Tibial nerve (tissue), 3 donors: ENCODE results near the gene SMG6.

Experiments
- POLR2A ChIP-seq, 2 donors: fragments of 450-650 bp; IDR thresholded peaks; one replicate each; pipeline ENCODE4 v1.6.1; 2017; ENCODE audit warnings: antibody characterized with exemption in 2 of 2, mild to moderate bottlenecking in 2 of 2, moderate library complexity in 2 of 2
- TF ChIP-seq, protein P1 (sequence below), 5 experiments: fragments of 200-600 bp in 3 of 5; fragments of 450-650 bp in 2 of 5; sonication (generic) in 3 of 5; IDR thresholded peaks; one replicate each; pipeline ENCODE4 v1.5.1; 2016 to 2019; ENCODE audit warnings: antibody characterized with exemption in 5 of 5, mild to moderate bottlenecking in 3 of 5, moderate library complexity in 2 of 5

DNA sequence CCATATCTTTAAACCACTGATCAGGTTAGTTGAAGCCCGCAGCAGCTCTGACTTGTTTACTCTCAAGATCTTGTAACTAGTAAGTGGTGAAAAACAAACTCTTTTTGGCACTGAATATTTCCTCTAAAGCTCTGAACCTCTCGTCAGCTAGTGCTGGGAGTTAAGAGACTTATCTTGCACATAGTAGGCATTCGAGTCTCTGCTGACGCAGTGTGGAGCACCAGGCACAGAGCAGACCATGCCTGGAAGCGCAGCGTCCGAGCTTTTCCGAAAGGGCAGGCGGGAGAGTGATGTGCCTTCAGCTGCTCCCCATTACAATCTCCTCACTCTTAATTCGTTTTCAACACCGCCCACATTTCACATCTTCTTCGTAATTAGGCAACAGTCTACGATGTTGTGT lies 63.0 kb downstream of the SMG6 start:
- TF ChIP-seq, protein P1, sequence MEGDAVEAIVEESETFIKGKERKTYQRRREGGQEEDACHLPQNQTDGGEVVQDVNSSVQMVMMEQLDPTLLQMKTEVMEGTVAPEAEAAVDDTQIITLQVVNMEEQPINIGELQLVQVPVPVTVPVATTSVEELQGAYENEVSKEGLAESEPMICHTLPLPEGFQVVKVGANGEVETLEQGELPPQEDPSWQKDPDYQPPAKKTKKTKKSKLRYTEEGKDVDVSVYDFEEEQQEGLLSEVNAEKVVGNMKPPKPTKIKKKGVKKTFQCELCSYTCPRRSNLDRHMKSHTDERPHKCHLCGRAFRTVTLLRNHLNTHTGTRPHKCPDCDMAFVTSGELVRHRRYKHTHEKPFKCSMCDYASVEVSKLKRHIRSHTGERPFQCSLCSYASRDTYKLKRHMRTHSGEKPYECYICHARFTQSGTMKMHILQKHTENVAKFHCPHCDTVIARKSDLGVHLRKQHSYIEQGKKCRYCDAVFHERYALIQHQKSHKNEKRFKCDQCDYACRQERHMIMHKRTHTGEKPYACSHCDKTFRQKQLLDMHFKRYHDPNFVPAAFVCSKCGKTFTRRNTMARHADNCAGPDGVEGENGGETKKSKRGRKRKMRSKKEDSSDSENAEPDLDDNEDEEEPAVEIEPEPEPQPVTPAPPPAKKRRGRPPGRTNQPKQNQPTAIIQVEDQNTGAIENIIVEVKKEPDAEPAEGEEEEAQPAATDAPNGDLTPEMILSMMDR (IDR thresholded peaks at IDR 0.05) = no peak
- TF ChIP-seq POLR2A (IDR thresholded peaks at IDR 0.05) = no peak
